ENCODE results near the gene WDR20. TPM values are rescaled to one million over a fixed set of nuclear protein-coding genes. Genes with fewer than 3 reads are reported as not detected.

The WDR20 gene
- total and polyA plus RNA-seq, 2 of the 8 experiments (the other 6 are each of a cell fraction or from before 2014, with no cell fraction given), result 11.2 to 26.7 TPM

DNA sequence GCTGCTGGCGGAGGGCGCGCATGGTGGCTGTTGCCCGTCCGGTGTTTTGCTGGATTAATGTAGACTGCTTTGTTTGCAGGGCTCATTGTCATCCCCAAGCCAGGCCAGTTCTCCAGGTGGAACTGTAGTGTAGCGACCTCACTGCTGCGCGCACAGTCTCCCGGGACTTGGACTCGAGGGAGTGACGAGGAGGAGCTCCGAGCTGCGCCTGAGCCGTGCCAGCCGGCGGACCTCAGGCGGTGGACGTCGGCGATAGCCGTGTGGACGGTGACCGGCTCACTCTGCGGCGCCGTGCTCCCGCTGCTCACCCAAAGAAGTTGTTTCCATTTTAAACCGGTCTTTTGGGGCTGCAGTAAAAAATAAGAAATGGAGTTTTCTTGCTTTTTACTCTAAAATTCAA, 83.1 kb downstream of the WDR20 start:
- no peaks in the 10 kb centered on the region for H3K79me2 ChIP-seq (ENCODE audit: control insufficient read depth in 1 of 2, insufficient read depth in 2 of 2, low read length in 2 of 2)
- DNase-seq (ENCODE audit: low read depth in 1 of 2, low spot score in 2 of 2), result no peak

More for the DNA sequence above, 83.1 kb downstream of the WDR20 start:
- Histone ChIP-seq H3K9me3 (ENCODE audit: insufficient read depth in 2 of 2, low read depth in 1 of 2, low read length in 1 of 2) (no peaks in the 10 kb centered on the region), H3K27ac (ENCODE audit: low read depth, low read length) (no peak overlapping the region), H3K36me3 (ENCODE audit: control insufficient read depth in 2 of 4, insufficient read depth in 4 of 4, low read length in 3 of 4) (no peaks in the 10 kb centered on the region), H2BK20ac (ENCODE audit: low read length) (no peak overlapping the region), H3K4me3 (ENCODE audit: extremely low read depth in 1 of 4, insufficient read depth in 2 of 4, low read depth in 3 of 4, low read length in 4 of 4) (no peak overlapping the region), H2AFZ (ENCODE audit: low read length) (no peak overlapping the region), H3K27me3 (replicated peaks in 1 of 4; ENCODE audit: control insufficient read depth in 3 of 4, extremely low read depth in 1 of 4, insufficient read depth in 3 of 4, low read length in 3 of 4) (no peaks in the 10 kb centered on the region), H3K18ac (ENCODE audit: extremely low read depth, low read length) (no peak overlapping the region), H3K23me2 (ENCODE audit: low read depth, low read length) (no peaks in the 10 kb centered on the region), H4K20me1 (replicated peaks in 1 of 2; ENCODE audit: control insufficient read depth in 1 of 2, insufficient read depth in 2 of 2, low read length in 2 of 2) (peaks cover 4 to 12% of the 10 kb centered on the region in 2 experiments), H4K91ac (replicated peaks; ENCODE audit: insufficient read length, low read length) (no peak overlapping the region), H3K4me1 (replicated peaks in 1 of 4; ENCODE audit: control insufficient read depth in 3 of 4, insufficient read depth in 4 of 4, low read length in 3 of 4) (peaks cover 0 to 16% (median 6%) of the 10 kb centered on the region in 4 experiments; a peak in 6 of 7 replicates), H2BK15ac (ENCODE audit: low read length) (no peak overlapping the region), H3K23ac (ENCODE audit: insufficient read length) (no peak overlapping the region), H3K79me1 (ENCODE audit: low read depth, low read length) (peaks cover 9% of the 10 kb centered on the region), H2BK120ac (replicated peaks; ENCODE audit: low read depth, low read length) (no peak overlapping the region), H3K4ac (replicated peaks; ENCODE audit: insufficient read length, low read depth, low read length) (no peak overlapping the region), H4K5ac (ENCODE audit: insufficient read length, low read depth, low read length) (no peak overlapping the region), H3K14ac (ENCODE audit: insufficient read length) (no peak overlapping the region), H2BK12ac (ENCODE audit: low read depth, low read length) (no peak overlapping the region), H3K56ac (replicated peaks; ENCODE audit: insufficient read length, low read depth, low read length) (no peak overlapping the region), H3K4me2 (ENCODE audit: insufficient read depth in 1 of 2, low read depth in 2 of 2, low read length in 2 of 2) (no peak overlapping the region), H3K9ac (replicated peaks in 1 of 4; ENCODE audit: extremely low read depth in 1 of 4, low read depth in 3 of 4, low read length in 3 of 4) (no peak overlapping the region), H2BK5ac (ENCODE audit: low read depth, low read length) (no peak overlapping the region), H2AK5ac (ENCODE audit: low read depth, low read length) (no peak overlapping the region), H4K8ac (ENCODE audit: extremely low read depth, insufficient read depth, low read length) (no peak overlapping the region)
- WGBS, 2 experiments (ENCODE audit: extremely low coverage in 1 of 2, insufficient coverage in 1 of 2, insufficient read length in 1 of 2, insufficient replicate concordance in 2 of 2, low coverage in 1 of 2, low lambda C conversion rate in 2 of 2, missing lambda C conversion rate in 1 of 2), result 97% methylated on average over 28 of the region's 28 CpGs; no CpG with 5 or more reads in 1 of the 2 experiments
- FAIRE-seq, result no peak
- TF ChIP-seq KDM1A (IDR thresholded peaks at IDR 0.05; ENCODE audit: borderline replicate concordance, low read length) (no peak), TEAD4 (IDR thresholded peaks at IDR 0.05; ENCODE audit: low read depth, low read length) (no peak), SIRT6 (IDR thresholded peaks at IDR 0.05; ENCODE audit: low read length) (no peak), JUND (IDR thresholded peaks at IDR 0.05; ENCODE audit: low read length) (no peak), CBX8 (IDR thresholded peaks at IDR 0.05; ENCODE audit: borderline replicate concordance, low read depth, low read length) (no peak)
- ChIA-PET CTCF (ENCODE audit: partially characterized antibody) (interaction anchor here (0.7 to 3.4 kb wide), 4 partner anchors 9 to 92 kb away, joined by 3 to 17 read pairs (median 10); no protein-coding TSS in a partner anchor), POLR2A (ENCODE audit: partially characterized antibody) (no interaction called here)
